Neural cell (in vitro differentiated cells): ENCODE measurements around the gene SLC66A2. TPM values are rescaled to one million over a fixed set of nuclear protein-coding genes. Genes with fewer than 3 reads are reported as not detected.

Experiments
- H2AFZ ChIP-seq: fragments of 200-600, 300-800 bp; sonication (generic), shearing (Covaris generic); 2 replicates; pipeline ENCODE4 v1.6.0; 2014; ENCODE audit warnings: low read depth, mild to moderate bottlenecking, antibody characterized with exemption, low read length, moderate library complexity
- H3F3A ChIP-seq: fragments of 200-600 bp; shearing (Covaris generic); 2 replicates; pipeline ENCODE4 v1.6.1; 2016; ENCODE audit warnings: mild to moderate bottlenecking, moderate library complexity, mixed read lengths, antibody characterized with exemption, low read length; ENCODE audit not compliant: insufficient read depth, poor library complexity, severe bottlenecking
- H3K27ac ChIP-seq: fragments of 200-600, 300-800 bp; sonication (generic), shearing (Covaris generic); 2 replicates; pipeline ENCODE4 v1.5.1; 2014; ENCODE audit warnings: mild to moderate bottlenecking, low read length, moderate library complexity
- H3K27me3 ChIP-seq: fragments of 300-800, 200-600 bp; sonication (generic), shearing (Covaris generic); 2 replicates; pipeline ENCODE4 v1.6.0; 2014; ENCODE audit warnings: mild to moderate bottlenecking, low read depth, low read length, moderate library complexity; ENCODE audit not compliant: insufficient read depth
- H3K36me3 ChIP-seq: fragments of 300-800, 200-600 bp; sonication (generic), shearing (Covaris generic); 2 replicates; pipeline ENCODE4 v1.5.1; 2014; ENCODE audit warnings: mild to moderate bottlenecking, antibody characterized with exemption, low read length, moderate library complexity; ENCODE audit not compliant: insufficient read depth
- H3K4me2 ChIP-seq: fragments of 300-800, 200-600 bp; sonication (generic), shearing (Covaris generic); 2 replicates; pipeline ENCODE4 v1.6.0; 2014; ENCODE audit warnings: mild to moderate bottlenecking, low read length
- H3K4me3 ChIP-seq: fragments of 300-800, 200-600 bp; sonication (generic), shearing (Covaris generic); 2 replicates; pipeline ENCODE4 v1.5.1; 2014; ENCODE audit warnings: mild to moderate bottlenecking, low read length, moderate library complexity
- H3K79me2 ChIP-seq: fragments of 200-600 bp; shearing (Covaris generic); replicated peaks from 2 replicates; pipeline ENCODE4 v1.6.0; 2014; ENCODE audit warnings: mild to moderate bottlenecking, low read length, moderate library complexity; ENCODE audit not compliant: insufficient read depth
- H3K9ac ChIP-seq: fragments of 300-800, 200-600 bp; sonication (generic), shearing (Covaris generic); 2 replicates; pipeline ENCODE4 v1.6.1; 2016; ENCODE audit warnings: mild to moderate bottlenecking, low read length, mixed read lengths
- H3K9me2 ChIP-seq: fragments of 200-600 bp; shearing (Covaris generic); 2 replicates; pipeline ENCODE4 v1.6.1; 2016; ENCODE audit warnings: mild to moderate bottlenecking, low read length, mixed read lengths; ENCODE audit not compliant: insufficient read depth
- H3K9me3 ChIP-seq: fragments of 200-600, 300-800 bp; sonication (generic), shearing (Covaris generic); 2 replicates; pipeline ENCODE4 v1.6.1; 2016; ENCODE audit warnings: mild to moderate bottlenecking, mixed run types, low read length, moderate library complexity, mixed read lengths
- H4K20me1 ChIP-seq: fragments of 200-600 bp; shearing (Covaris generic); 2 replicates; pipeline ENCODE4 v1.6.1; 2016; ENCODE audit warnings: mild to moderate bottlenecking, mixed run types; ENCODE audit not compliant: insufficient read depth
- CTCF ChIP-seq: fragments of 450-650 bp; IDR thresholded peaks from 2 replicates; pipeline ENCODE4 v1.5.1; 2014; ENCODE audit warnings: antibody characterized with exemption, mild to moderate bottlenecking, moderate library complexity; ENCODE audit not compliant: poor library complexity, severe bottlenecking
- EP300 ChIP-seq: fragments of 450-650 bp; conservative IDR thresholded peaks from 2 replicates; pipeline ENCODE4 v1.6.1; 2014; ENCODE audit warnings: antibody characterized with exemption, mild to moderate bottlenecking, moderate library complexity; ENCODE audit not compliant: poor library complexity, severe bottlenecking
- EZH2 ChIP-seq: fragments of 200-600, 300-800 bp; shearing (Covaris generic), sonication (generic); IDR thresholded peaks from 2 replicates; pipeline ENCODE4 v1.6.1; 2014; ENCODE audit warnings: antibody characterized with exemption, low read length, borderline replicate concordance, mild to moderate bottlenecking; ENCODE audit not compliant: insufficient read depth, poor library complexity, severe bottlenecking
- MXI1 ChIP-seq: fragments of 450-650 bp; conservative IDR thresholded peaks from 2 replicates; pipeline ENCODE4 v1.6.1; 2014; ENCODE audit warnings: antibody characterized with exemption, mild to moderate bottlenecking; ENCODE audit not compliant: poor library complexity, severe bottlenecking
- POLR2AphosphoS5 ChIP-seq: IDR thresholded peaks from 2 replicates; pipeline ENCODE4 v1.6.1; 2012
- RAD21 ChIP-seq: fragments of 450-650 bp; conservative IDR thresholded peaks from 2 replicates; pipeline ENCODE4 v1.6.1; 2014; ENCODE audit warnings: antibody characterized with exemption, mild to moderate bottlenecking, moderate library complexity
- REST ChIP-seq: IDR thresholded peaks from 2 replicates; pipeline ENCODE4 v1.6.1; 2012; ENCODE audit warnings: borderline replicate concordance
- SMC3 ChIP-seq: fragments of 450-650 bp; conservative IDR thresholded peaks from 2 replicates; pipeline ENCODE4 v1.6.1; 2014; ENCODE audit warnings: antibody characterized with exemption, mild to moderate bottlenecking, moderate library complexity; ENCODE audit not compliant: poor library complexity
- TAF1 ChIP-seq: IDR thresholded peaks from 2 replicates; pipeline ENCODE4 v1.6.1; 2012; ENCODE audit warnings: low read depth
- polyA plus RNA-seq: library from polyadenylated mRNA; depleted of rRNA; stranded (reverse); fragments of >200 nt; gene quantifications from 2 replicates; pipeline ENCODE4 v1.2.3, GENCODE V29; 2014

The SLC66A2 gene
- polyA plus RNA-seq, 1 donor from 2014 or later: 66.7 TPM

GRCh38 chr18:79918615-79919011 lies 32.8 kb downstream of the SLC66A2 start:
- Histone ChIP-seq H3F3A (no peaks in the 10 kb centered on the region), H3K9ac (no peak overlapping the region), H4K20me1 (no peaks in the 10 kb centered on the region), H3K27me3 (no peaks in the 10 kb centered on the region), H3K4me3 (no peak overlapping the region), H3K79me2 (no peaks in the 10 kb centered on the region), H3K9me3 (peaks cover 33% of the 10 kb centered on the region), H2AFZ (no peak overlapping the region), H3K4me2 (no peak overlapping the region), H3K9me2 (no peaks in the 10 kb centered on the region), H3K36me3 (peaks cover 20% of the 10 kb centered on the region), H3K27ac (no peak overlapping the region)
- TF ChIP-seq EZH2: no peak
- no peak for TF ChIP-seq SMC3
- TF ChIP-seq TAF1: no peak

GRCh38 chr18:79917853-79918614 lies 33.4 kb downstream of the SLC66A2 start:
- H2AFZ ChIP-seq: no peak overlapping the region

More at GRCh38 chr18:79917853-79918614, 33.4 kb downstream of the SLC66A2 start:
- Histone ChIP-seq H3K27ac (no peak overlapping the region), H3K4me2 (no peak overlapping the region), H3K79me2 (no peaks in the 10 kb centered on the region), H3K9ac (no peak overlapping the region), H3K36me3 (peaks cover 20% of the 10 kb centered on the region), H3F3A (no peaks in the 10 kb centered on the region), H3K9me2 (no peaks in the 10 kb centered on the region), H3K4me3 (no peak overlapping the region), H4K20me1 (no peaks in the 10 kb centered on the region), H3K9me3 (peaks cover 32% of the 10 kb centered on the region), H3K27me3 (no peaks in the 10 kb centered on the region)
- TF ChIP-seq POLR2AphosphoS5: no peak
- TF ChIP-seq MXI1: no peak
- no peak for TF ChIP-seq EP300
- no peak for TF ChIP-seq TAF1
- no peak for TF ChIP-seq REST
- TF ChIP-seq RAD21: no peak
- TF ChIP-seq EZH2: no peak
- TF ChIP-seq SMC3: no peak
- no peak for TF ChIP-seq CTCF
